Prostate gland (tissue), 2 donors: Measurements from ENCODE around the gene AKNA.

Experiments
- CTCF ChIP-seq, 4 experiments: fragments of 200-600 bp in 2 of 4; fragments of 450-650 bp in 2 of 4; sonication (generic) in 2 of 4; IDR thresholded peaks; 1 replicate in 3 of 4; 2 replicates in 1 of 4; pipeline ENCODE4 v1.5.1; 2016 to 2019; ENCODE audit warnings: antibody characterized with exemption in 4 of 4, mild to moderate bottlenecking in 2 of 4, moderate library complexity in 2 of 4
- POLR2A ChIP-seq: fragments of 450-650 bp; IDR thresholded peaks from one replicate; pipeline ENCODE4 v1.6.1; 2016; ENCODE audit warnings: antibody characterized with exemption, mild to moderate bottlenecking
- POLR2AphosphoS5 ChIP-seq: sonication (generic); formaldehyde crosslinking; IDR thresholded peaks from one replicate; pipeline ENCODE4 v1.6.1; 2017; ENCODE audit warnings: antibody characterized with exemption

- no peak for TF ChIP-seq POLR2AphosphoS5
- TF ChIP-seq CTCF (IDR thresholded peaks at IDR 0.05) = no peak
- TF ChIP-seq POLR2A = no peak
Measured at GRCh38 chr9:114318416-114318815, 69.4 kb downstream of the AKNA start.
